Thoracic aorta (tissue), 2 donors: ENCODE data around the gene CNFN. TPM values are rescaled to one million over a fixed set of nuclear protein-coding genes. Genes with fewer than 3 reads are reported as not detected.
A peak's percentile ranks its signal among the peaks of the same experiment; 100 is the strongest.

Source experiments
- ATAC-seq: fragments of 150-250 bp; one replicate; pipeline ENCODE4 v1.8.0; 2017; ENCODE audit warnings: low read depth; ENCODE audit not compliant: insufficient number of reproducible peaks, low FRiP score
- DNase-seq: peaks from one replicate; pipeline ENCODE4 v3.0.0-alpha.2; 2020; ENCODE audit warnings: low spot score
- H3K27ac ChIP-seq, 2 donors: fragments of 200-600 bp; sonication (generic); 1 replicate in 1 of 2; 2 replicates in 1 of 2; pipeline ENCODE4 v1.5.1; 2016; ENCODE audit warnings: mild to moderate bottlenecking in 2 of 2, moderate library complexity in 2 of 2
- H3K27me3 ChIP-seq: fragments of 200-600 bp; sonication (generic); replicated peaks from 2 replicates; pipeline ENCODE4 v1.6.0; 2016; ENCODE audit warnings: mild to moderate bottlenecking; ENCODE audit not compliant: insufficient read depth
- H3K36me3 ChIP-seq: fragments of 200-600 bp; sonication (generic); one replicate; pipeline ENCODE4 v1.5.1; 2016
- H3K4me1 ChIP-seq, 2 donors: fragments of 200-600 bp; sonication (generic); 1 replicate in 1 of 2; 2 replicates in 1 of 2; pipeline versions ENCODE4 v1.5.1 to v1.6.0; 2016; ENCODE audit warnings: low read depth in 2 of 2, mild to moderate bottlenecking in 1 of 2; ENCODE audit not compliant: control insufficient read depth in 1 of 2
- H3K4me3 ChIP-seq: fragments of 200-600 bp; sonication (generic); 2 replicates; pipeline ENCODE4 v1.5.1; 2016; ENCODE audit warnings: mild to moderate bottlenecking
- H3K9me3 ChIP-seq: fragments of 200-600 bp; sonication (generic); 2 replicates; pipeline ENCODE4 v1.5.1; 2016
- CTCF ChIP-seq: fragments of 200-600 bp; sonication (generic); IDR thresholded peaks from one replicate; pipeline ENCODE4 v1.5.1; 2019; ENCODE audit warnings: antibody characterized with exemption
- total RNA-seq, 2 donors: library from RNA; depleted of rRNA; stranded (reverse); fragments of >200 nt; gene quantifications; one replicate each; pipeline versions ENCODE4 v1.1.0 to v1.2.3, GENCODE V29; 2016

The CNFN gene
- total RNA-seq, 2 donors from 2014 or later, result not detected

GRCh38 chr19:42388851-42389489 is 1.1 kb downstream of the CNFN start:
- Histone ChIP-seq H3K36me3 (no peaks in the 10 kb centered on the region), H3K4me1 (peaks cover 3 to 6% of the 10 kb centered on the region in 2 donors), H3K27ac (no peak overlapping the region), H3K9me3 (no peaks in the 10 kb centered on the region), H3K27me3 (peaks cover 11% of the 10 kb centered on the region), H3K4me3 (no peak overlapping the region)
- ATAC-seq (no peak), DNase-seq (no peak)
- TF ChIP-seq CTCF, result no peak

GRCh38 chr19:42386974-42387707 is 3.0 kb downstream of the CNFN start:
- Histone ChIP-seq H3K4me3 (peak overlapping the region; percentile 70), H3K36me3 (no peaks in the 10 kb centered on the region), H3K4me1 (peaks cover 3 to 6% of the 10 kb centered on the region in 2 donors), H3K9me3 (no peaks in the 10 kb centered on the region), H3K27ac (no peak overlapping the region), H3K27me3 (peaks cover 11% of the 10 kb centered on the region)
- peak; percentile 24 for TF ChIP-seq CTCF
- DNase-seq (no peak), ATAC-seq (no peak)

GRCh38 chr19:42380155-42380554 is 9.9 kb downstream of the CNFN start:
- TF ChIP-seq CTCF, result no peak
- ATAC-seq, result no peak
- Histone ChIP-seq H3K27ac (no peak overlapping the region), H3K4me1 (no peaks in the 10 kb centered on the region), H3K9me3 (no peaks in the 10 kb centered on the region), H3K27me3 (no peaks in the 10 kb centered on the region), H3K36me3 (peaks cover 4% of the 10 kb centered on the region), H3K4me3 (no peak overlapping the region)
- DNase-seq, result no peak

- no peak overlapping the region for H3K4me3 ChIP-seq
- H3K27me3 ChIP-seq, result no peaks in the 10 kb centered on the region
- no peak for TF ChIP-seq CTCF
- no peaks in the 10 kb centered on the region for H3K4me1 ChIP-seq
- H3K9me3 ChIP-seq, result no peaks in the 10 kb centered on the region
- peaks cover 4% of the 10 kb centered on the region for H3K36me3 ChIP-seq
- no peak overlapping the region for H3K27ac ChIP-seq
- DNase-seq (no peak), ATAC-seq (no peak)
Observed at GRCh38 chr19:42378225-42379215, 11.6 kb downstream of the CNFN start.

GRCh38 chr19:42376177-42376555 is 13.9 kb downstream of the CNFN start:
- no peaks in the 10 kb centered on the region for H3K4me1 ChIP-seq
- DNase-seq (no peak), ATAC-seq (no peak)
- peaks cover 4% of the 10 kb centered on the region for H3K36me3 ChIP-seq
- no peak for TF ChIP-seq CTCF
- H3K27me3 ChIP-seq, result no peaks in the 10 kb centered on the region
- H3K4me3 ChIP-seq, result no peak overlapping the region
- H3K9me3 ChIP-seq, result no peaks in the 10 kb centered on the region
- H3K27ac ChIP-seq, result no peak overlapping the region
